Neural cell (in vitro differentiated cells): Measurements from ENCODE around the gene TTC21A. TPM values are rescaled to one million over a fixed set of nuclear protein-coding genes. Genes with fewer than 3 reads are reported as not detected.

Source experiments
- H2AFZ ChIP-seq: fragments of 200-600, 300-800 bp; sonication (generic), shearing (Covaris generic); 2 replicates; pipeline ENCODE4 v1.6.0; 2014; ENCODE audit warnings: low read depth, mild to moderate bottlenecking, antibody characterized with exemption, low read length, moderate library complexity
- H3F3A ChIP-seq: fragments of 200-600 bp; shearing (Covaris generic); 2 replicates; pipeline ENCODE4 v1.6.1; 2016; ENCODE audit warnings: mild to moderate bottlenecking, moderate library complexity, mixed read lengths, antibody characterized with exemption, low read length; ENCODE audit not compliant: insufficient read depth, poor library complexity, severe bottlenecking
- H3K27ac ChIP-seq: fragments of 200-600, 300-800 bp; sonication (generic), shearing (Covaris generic); 2 replicates; pipeline ENCODE4 v1.5.1; 2014; ENCODE audit warnings: mild to moderate bottlenecking, low read length, moderate library complexity
- H3K27me3 ChIP-seq: fragments of 300-800, 200-600 bp; sonication (generic), shearing (Covaris generic); 2 replicates; pipeline ENCODE4 v1.6.0; 2014; ENCODE audit warnings: mild to moderate bottlenecking, low read depth, low read length, moderate library complexity; ENCODE audit not compliant: insufficient read depth
- H3K36me3 ChIP-seq: fragments of 300-800, 200-600 bp; sonication (generic), shearing (Covaris generic); 2 replicates; pipeline ENCODE4 v1.5.1; 2014; ENCODE audit warnings: mild to moderate bottlenecking, antibody characterized with exemption, low read length, moderate library complexity; ENCODE audit not compliant: insufficient read depth
- H3K4me2 ChIP-seq: fragments of 300-800, 200-600 bp; sonication (generic), shearing (Covaris generic); 2 replicates; pipeline ENCODE4 v1.6.0; 2014; ENCODE audit warnings: mild to moderate bottlenecking, low read length
- H3K4me3 ChIP-seq: fragments of 300-800, 200-600 bp; sonication (generic), shearing (Covaris generic); 2 replicates; pipeline ENCODE4 v1.5.1; 2014; ENCODE audit warnings: mild to moderate bottlenecking, low read length, moderate library complexity
- H3K79me2 ChIP-seq: fragments of 200-600 bp; shearing (Covaris generic); replicated peaks from 2 replicates; pipeline ENCODE4 v1.6.0; 2014; ENCODE audit warnings: mild to moderate bottlenecking, low read length, moderate library complexity; ENCODE audit not compliant: insufficient read depth
- H3K9ac ChIP-seq: fragments of 300-800, 200-600 bp; sonication (generic), shearing (Covaris generic); 2 replicates; pipeline ENCODE4 v1.6.1; 2016; ENCODE audit warnings: mild to moderate bottlenecking, low read length, mixed read lengths
- H3K9me2 ChIP-seq: fragments of 200-600 bp; shearing (Covaris generic); 2 replicates; pipeline ENCODE4 v1.6.1; 2016; ENCODE audit warnings: mild to moderate bottlenecking, low read length, mixed read lengths; ENCODE audit not compliant: insufficient read depth
- H3K9me3 ChIP-seq: fragments of 200-600, 300-800 bp; sonication (generic), shearing (Covaris generic); 2 replicates; pipeline ENCODE4 v1.6.1; 2016; ENCODE audit warnings: mild to moderate bottlenecking, mixed run types, low read length, moderate library complexity, mixed read lengths
- H4K20me1 ChIP-seq: fragments of 200-600 bp; shearing (Covaris generic); 2 replicates; pipeline ENCODE4 v1.6.1; 2016; ENCODE audit warnings: mild to moderate bottlenecking, mixed run types; ENCODE audit not compliant: insufficient read depth
- CTCF ChIP-seq: fragments of 450-650 bp; IDR thresholded peaks from 2 replicates; pipeline ENCODE4 v1.5.1; 2014; ENCODE audit warnings: antibody characterized with exemption, mild to moderate bottlenecking, moderate library complexity; ENCODE audit not compliant: poor library complexity, severe bottlenecking
- EP300 ChIP-seq: fragments of 450-650 bp; conservative IDR thresholded peaks from 2 replicates; pipeline ENCODE4 v1.6.1; 2014; ENCODE audit warnings: antibody characterized with exemption, mild to moderate bottlenecking, moderate library complexity; ENCODE audit not compliant: poor library complexity, severe bottlenecking
- EZH2 ChIP-seq: fragments of 200-600, 300-800 bp; shearing (Covaris generic), sonication (generic); IDR thresholded peaks from 2 replicates; pipeline ENCODE4 v1.6.1; 2014; ENCODE audit warnings: antibody characterized with exemption, low read length, borderline replicate concordance, mild to moderate bottlenecking; ENCODE audit not compliant: insufficient read depth, poor library complexity, severe bottlenecking
- MXI1 ChIP-seq: fragments of 450-650 bp; conservative IDR thresholded peaks from 2 replicates; pipeline ENCODE4 v1.6.1; 2014; ENCODE audit warnings: antibody characterized with exemption, mild to moderate bottlenecking; ENCODE audit not compliant: poor library complexity, severe bottlenecking
- POLR2AphosphoS5 ChIP-seq: IDR thresholded peaks from 2 replicates; pipeline ENCODE4 v1.6.1; 2012
- RAD21 ChIP-seq: fragments of 450-650 bp; conservative IDR thresholded peaks from 2 replicates; pipeline ENCODE4 v1.6.1; 2014; ENCODE audit warnings: antibody characterized with exemption, mild to moderate bottlenecking, moderate library complexity
- REST ChIP-seq: IDR thresholded peaks from 2 replicates; pipeline ENCODE4 v1.6.1; 2012; ENCODE audit warnings: borderline replicate concordance
- SMC3 ChIP-seq: fragments of 450-650 bp; conservative IDR thresholded peaks from 2 replicates; pipeline ENCODE4 v1.6.1; 2014; ENCODE audit warnings: antibody characterized with exemption, mild to moderate bottlenecking, moderate library complexity; ENCODE audit not compliant: poor library complexity
- TAF1 ChIP-seq: IDR thresholded peaks from 2 replicates; pipeline ENCODE4 v1.6.1; 2012; ENCODE audit warnings: low read depth
- polyA plus RNA-seq: library from polyadenylated mRNA; depleted of rRNA; stranded (reverse); fragments of >200 nt; gene quantifications from 2 replicates; pipeline ENCODE4 v1.2.3, GENCODE V29; 2014

Gene TTC21A
- polyA plus RNA-seq, 1 donor from 2014 or later, result 6.2 TPM

GRCh38 chr3:39112113-39112512 lies 4.6 kb downstream of the TTC21A start:
- Histone ChIP-seq H2AFZ (no peak overlapping the region), H3K4me2 (no peak overlapping the region), H3K36me3 (no peaks in the 10 kb centered on the region), H3K9me2 (no peaks in the 10 kb centered on the region), H3F3A (no peaks in the 10 kb centered on the region), H3K27me3 (no peaks in the 10 kb centered on the region), H3K9ac (no peak overlapping the region), H3K79me2 (no peaks in the 10 kb centered on the region), H3K27ac (no peak overlapping the region), H3K4me3 (no peak overlapping the region), H3K9me3 (no peaks in the 10 kb centered on the region), H4K20me1 (no peaks in the 10 kb centered on the region)
- no peak for TF ChIP-seq EP300
- no peak for TF ChIP-seq MXI1
- TF ChIP-seq CTCF, result no peak
- no peak for TF ChIP-seq REST
- TF ChIP-seq RAD21, result no peak
- TF ChIP-seq SMC3, result no peak
- no peak for TF ChIP-seq POLR2AphosphoS5
- no peak for TF ChIP-seq TAF1
- TF ChIP-seq EZH2, result no peak

- no peak overlapping the region for H2AFZ ChIP-seq
- no peaks in the 10 kb centered on the region for H3K36me3 ChIP-seq
- no peaks in the 10 kb centered on the region for H3K79me2 ChIP-seq
- no peak overlapping the region for H3K9ac ChIP-seq
- no peaks in the 10 kb centered on the region for H3F3A ChIP-seq
- no peaks in the 10 kb centered on the region for H4K20me1 ChIP-seq
- no peak overlapping the region for H3K27ac ChIP-seq
- H3K4me2 ChIP-seq, result no peak overlapping the region
- TF ChIP-seq EZH2, result no peak
- TF ChIP-seq REST, result no peak
- TF ChIP-seq CTCF, result no peak
- no peak for TF ChIP-seq SMC3
- no peak for TF ChIP-seq RAD21
- TF ChIP-seq EP300, result no peak
- TF ChIP-seq MXI1, result no peak
- TF ChIP-seq TAF1, result no peak
- no peak for TF ChIP-seq POLR2AphosphoS5
- H3K27me3 ChIP-seq, result no peaks in the 10 kb centered on the region
- H3K9me3 ChIP-seq, result no peaks in the 10 kb centered on the region
- H3K9me2 ChIP-seq, result no peaks in the 10 kb centered on the region
- no peak overlapping the region for H3K4me3 ChIP-seq
These were observed 5.1 kb downstream of the TTC21A start for GRCh38 chr3:39112535-39112934.
